ENCODE results near the gene ESRRA.

DNA sequence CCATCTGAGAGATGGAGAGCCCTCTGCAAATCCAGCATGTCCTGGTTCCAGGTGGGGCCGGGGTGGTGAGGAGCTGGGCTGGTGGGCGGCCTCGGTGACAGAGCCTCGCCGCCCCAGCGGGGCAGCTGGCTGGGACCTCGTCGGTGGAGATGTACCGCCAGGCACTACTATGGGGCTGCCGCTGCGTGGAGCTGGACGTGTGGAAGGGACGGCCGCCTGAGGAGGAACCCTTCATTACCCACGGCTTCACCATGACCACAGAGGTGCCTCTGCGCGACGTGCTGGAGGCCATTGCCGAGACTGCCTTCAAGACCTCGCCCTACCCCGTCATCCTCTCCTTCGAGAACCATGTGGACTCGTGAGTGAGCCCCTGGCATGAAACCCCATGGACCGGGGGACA is 47.0 kb upstream of the ESRRA start:
- TF ChIP-seq SUZ12 (IDR thresholded peaks at IDR 0.05) (no peak), FOXK2 (IDR thresholded peaks at IDR 0.05) (no peak)

Data from HEK293T (cell line).